ENCODE data around the gene PRDX5.
A peak's percentile ranks its signal among the peaks of the same experiment; 100 is the strongest.

Gene PRDX5

DNA sequence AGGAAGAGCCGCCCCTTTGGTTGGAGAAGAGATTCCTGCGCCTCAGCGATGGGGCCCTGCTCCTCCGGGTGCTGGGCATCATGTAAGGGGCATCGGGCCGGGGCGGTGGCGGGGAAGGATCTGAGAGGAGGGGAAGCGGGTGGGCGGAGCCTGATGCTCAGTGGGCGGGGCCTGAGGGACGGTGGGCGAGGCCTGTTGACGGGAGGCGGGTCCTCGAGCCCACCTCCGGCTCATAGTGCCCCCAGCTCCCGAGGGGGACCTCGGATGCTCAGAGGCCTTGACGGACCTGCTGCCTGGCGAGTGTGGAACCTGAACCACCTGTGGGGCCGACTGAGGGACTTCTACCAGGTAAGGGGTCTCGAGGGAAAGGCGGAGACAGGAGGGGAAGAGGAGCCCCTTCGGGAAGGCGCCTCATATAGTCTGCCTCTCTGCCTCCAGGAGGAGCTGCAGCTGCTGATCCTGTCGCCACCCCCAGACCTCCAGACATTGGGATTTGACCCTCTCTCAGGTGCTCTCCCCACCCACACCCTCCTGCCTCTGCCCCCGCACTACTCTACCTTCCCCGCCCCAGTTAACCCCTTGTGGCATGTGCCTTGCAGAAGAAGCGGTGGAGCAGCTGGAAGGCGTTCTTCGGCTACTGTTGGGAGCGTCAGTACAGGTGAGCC, 22.9 kb downstream of the PRDX5 start:
- H3K4me3 ChIP-seq (replicated peaks; ENCODE audit: low read depth, low read length) = no peak overlapping the region
- TF ChIP-seq, protein P1, sequence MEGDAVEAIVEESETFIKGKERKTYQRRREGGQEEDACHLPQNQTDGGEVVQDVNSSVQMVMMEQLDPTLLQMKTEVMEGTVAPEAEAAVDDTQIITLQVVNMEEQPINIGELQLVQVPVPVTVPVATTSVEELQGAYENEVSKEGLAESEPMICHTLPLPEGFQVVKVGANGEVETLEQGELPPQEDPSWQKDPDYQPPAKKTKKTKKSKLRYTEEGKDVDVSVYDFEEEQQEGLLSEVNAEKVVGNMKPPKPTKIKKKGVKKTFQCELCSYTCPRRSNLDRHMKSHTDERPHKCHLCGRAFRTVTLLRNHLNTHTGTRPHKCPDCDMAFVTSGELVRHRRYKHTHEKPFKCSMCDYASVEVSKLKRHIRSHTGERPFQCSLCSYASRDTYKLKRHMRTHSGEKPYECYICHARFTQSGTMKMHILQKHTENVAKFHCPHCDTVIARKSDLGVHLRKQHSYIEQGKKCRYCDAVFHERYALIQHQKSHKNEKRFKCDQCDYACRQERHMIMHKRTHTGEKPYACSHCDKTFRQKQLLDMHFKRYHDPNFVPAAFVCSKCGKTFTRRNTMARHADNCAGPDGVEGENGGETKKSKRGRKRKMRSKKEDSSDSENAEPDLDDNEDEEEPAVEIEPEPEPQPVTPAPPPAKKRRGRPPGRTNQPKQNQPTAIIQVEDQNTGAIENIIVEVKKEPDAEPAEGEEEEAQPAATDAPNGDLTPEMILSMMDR (IDR thresholded peaks at IDR 0.05; ENCODE audit: low read length, missing control alignments) = no peak
- no peak for DNase-seq (ENCODE audit: low read depth)

DNA sequence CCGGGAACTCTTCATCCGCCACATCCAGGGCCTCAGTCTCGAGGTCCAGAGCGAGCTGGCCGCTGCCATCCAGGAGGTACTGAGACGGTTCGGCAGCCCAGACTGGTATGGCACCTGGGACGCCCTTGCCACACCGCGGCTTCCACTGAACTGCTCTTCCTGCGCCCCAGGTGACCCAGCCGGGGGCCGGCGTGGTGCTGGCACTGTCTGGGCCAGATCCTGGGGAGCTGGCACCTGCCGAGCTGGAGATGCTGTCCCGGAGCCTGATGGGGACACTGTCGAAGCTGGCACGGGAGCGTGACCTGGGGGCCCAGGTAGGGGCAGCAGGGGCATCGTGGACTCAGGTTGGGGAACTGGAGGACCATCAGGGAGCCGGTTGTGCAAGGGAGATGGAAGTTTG, 23.5 kb downstream of the PRDX5 start:
- no peak for DNase-seq (ENCODE audit: low read depth)
- H3K4me3 ChIP-seq (replicated peaks; ENCODE audit: low read depth, low read length) = no peak overlapping the region
- TF ChIP-seq, protein P1 (IDR thresholded peaks at IDR 0.05; ENCODE audit: low read length, missing control alignments) = no peak

DNA sequence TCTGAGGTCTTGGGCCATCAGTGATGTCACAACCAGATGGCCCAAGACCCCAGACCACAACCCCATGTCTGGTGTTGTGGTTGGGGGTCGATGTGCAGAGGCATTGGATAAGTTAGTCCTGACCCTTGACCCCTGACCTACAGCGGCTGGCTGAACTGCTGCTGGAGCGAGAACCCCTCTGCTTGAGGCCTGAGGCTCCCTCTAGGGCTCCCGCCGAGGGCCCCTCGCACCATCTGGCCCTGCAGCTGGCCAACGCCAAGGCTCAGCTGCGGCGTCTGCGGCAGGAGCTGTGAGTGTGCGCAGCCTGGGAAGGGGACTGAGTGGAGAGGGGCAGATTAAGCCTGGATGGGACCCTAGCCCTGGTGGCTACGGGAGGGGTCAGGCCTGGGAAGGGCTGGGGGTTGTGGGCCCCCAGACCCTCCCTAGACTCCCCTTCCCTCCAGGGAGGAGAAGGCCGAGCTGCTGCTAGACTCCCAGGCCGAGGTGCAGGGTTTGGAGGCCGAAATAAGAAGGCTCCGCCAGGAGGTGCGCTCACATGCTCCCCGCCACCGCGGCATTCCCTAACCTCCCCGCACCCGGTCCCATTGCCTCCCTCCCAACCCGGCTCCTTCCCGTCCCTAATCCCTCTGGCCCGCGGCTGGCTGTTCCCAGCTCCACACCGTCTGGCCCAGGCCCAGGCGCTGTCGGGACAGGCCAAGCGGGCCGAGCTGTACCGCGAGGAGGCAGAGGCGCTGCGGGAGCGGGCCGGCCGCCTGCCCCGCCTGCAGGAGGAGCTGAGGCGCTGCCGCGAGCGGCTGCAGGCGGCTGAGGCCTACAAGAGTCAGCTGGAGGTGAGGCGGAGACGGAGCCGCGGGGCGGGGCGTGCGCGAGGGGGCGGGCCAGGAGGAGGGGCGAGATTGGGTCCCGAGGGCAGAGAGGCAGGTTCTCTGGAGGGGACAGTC, 24.2 kb downstream of the PRDX5 start:
- peak overlapping the region; percentile 37 for H3K4me3 ChIP-seq (replicated peaks; ENCODE audit: low read depth, low read length)
- TF ChIP-seq, protein P1 (IDR thresholded peaks at IDR 0.05; ENCODE audit: low read length, missing control alignments) = no peak
- peak; percentile 87 for DNase-seq (ENCODE audit: low read depth)

DNA sequence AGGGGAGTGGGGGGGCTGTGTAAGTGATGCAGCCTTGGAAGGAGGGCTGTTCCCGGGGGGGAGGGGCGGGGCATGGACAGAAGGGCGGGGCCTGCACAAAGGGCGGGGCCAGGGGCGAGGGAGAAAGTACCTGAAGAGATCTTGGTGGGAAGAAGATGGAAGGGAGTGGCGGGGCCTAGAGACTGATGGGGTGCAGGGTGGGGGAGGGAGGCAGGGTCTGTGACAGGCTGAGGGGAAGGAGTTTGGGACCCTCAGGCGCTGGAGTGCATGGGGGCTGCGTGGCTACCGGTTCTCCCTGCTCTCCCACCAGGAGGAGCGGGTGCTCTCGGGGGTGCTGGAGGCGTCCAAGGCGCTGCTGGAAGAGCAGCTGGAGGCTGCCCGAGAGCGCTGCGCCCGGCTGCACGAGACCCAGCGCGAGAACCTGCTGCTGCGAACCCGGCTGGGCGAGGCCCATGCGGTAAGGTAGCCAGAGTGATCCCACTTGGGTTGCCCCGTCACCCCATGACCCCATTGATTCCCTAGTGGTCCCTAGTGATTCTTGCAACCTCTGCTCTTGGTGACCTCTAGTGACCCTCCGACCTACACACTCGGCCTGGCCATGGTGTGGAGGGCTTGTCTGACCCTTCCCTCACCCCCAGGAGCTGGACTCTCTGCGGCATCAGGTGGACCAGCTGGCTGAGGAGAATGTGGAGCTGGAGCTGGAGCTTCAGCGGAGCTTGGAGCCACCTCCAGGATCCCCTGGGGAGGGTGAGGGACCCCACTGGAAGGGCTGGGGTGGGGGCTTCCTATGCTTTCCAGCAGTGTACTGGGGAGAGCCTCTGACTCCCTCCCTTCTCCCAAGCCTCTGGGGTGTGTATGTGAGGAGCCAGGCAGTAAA, 25.2 kb downstream of the PRDX5 start:
- TF ChIP-seq, protein P1 (IDR thresholded peaks at IDR 0.05; ENCODE audit: low read length, missing control alignments) = no peak
- peak overlapping the region; percentile 27 for H3K4me3 ChIP-seq (replicated peaks; ENCODE audit: low read depth, low read length)

DNA sequence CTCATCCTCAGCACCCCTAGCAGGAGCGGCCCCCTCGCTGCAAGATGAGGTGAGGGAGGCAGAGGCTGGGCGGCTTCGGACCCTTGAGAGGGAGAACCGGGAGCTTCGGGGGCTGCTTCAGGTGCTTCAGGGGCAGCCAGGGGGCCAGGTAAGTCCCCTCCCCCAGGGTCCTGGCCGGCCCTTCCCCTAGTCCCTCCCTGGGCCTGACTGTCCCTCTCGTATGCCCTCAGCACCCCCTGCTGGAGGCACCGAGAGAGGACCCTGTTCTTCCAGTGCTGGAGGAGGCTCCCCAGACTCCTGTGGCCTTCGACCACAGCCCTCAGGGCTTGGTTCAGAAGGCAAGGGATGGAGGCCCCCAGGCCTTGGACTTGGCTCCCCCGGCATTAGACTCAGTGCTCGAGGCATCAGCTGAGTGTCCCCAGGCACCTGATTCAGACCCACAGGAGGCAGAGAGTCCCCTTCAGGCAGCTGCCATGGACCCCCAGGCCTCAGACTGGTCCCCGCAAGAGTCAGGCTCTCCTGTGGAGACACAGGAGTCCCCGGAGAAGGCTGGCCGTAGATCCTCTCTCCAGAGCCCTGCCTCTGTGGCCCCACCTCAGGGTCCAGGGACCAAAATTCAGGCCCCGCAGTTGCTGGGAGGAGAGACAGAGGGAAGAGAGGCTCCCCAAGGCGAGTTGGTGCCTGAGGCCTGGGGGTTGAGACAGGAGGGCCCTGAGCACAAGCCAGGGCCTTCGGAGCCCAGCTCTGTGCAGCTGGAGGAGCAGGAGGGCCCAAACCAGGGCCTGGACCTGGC, 26.0 kb downstream of the PRDX5 start:
- no peak overlapping the region for H3K4me3 ChIP-seq (replicated peaks; ENCODE audit: low read depth, low read length)
- no peak for DNase-seq (ENCODE audit: low read depth)
- TF ChIP-seq, protein P1 (IDR thresholded peaks at IDR 0.05; ENCODE audit: low read length, missing control alignments) = peak; percentile 23

More for the DNA sequence above, 25.2 kb downstream of the PRDX5 start:
- DNase-seq (ENCODE audit: low read depth) = no peak

DNA sequence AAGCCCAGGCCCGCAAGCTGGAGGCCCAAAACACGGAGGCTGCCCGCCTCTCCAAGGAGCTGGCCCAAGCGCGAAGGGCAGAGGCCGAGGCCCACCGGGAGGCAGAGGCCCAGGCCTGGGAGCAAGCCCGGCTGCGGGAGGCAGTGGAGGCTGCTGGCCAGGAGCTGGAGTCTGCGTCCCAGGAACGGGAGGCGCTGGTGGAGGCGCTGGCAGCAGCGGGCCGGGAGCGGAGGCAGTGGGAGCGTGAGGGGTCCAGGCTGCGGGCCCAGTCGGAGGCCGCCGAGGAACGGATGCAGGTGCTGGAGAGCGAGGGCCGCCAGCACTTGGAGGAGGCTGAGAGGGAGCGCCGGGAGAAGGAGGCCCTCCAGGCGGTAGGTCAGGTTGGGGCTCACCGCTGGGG, 26.9 kb downstream of the PRDX5 start:
- TF ChIP-seq, protein P1 (IDR thresholded peaks at IDR 0.05; ENCODE audit: low read length, missing control alignments) = no peak
- no peak for DNase-seq (ENCODE audit: low read depth)
- no peak overlapping the region for H3K4me3 ChIP-seq (replicated peaks; ENCODE audit: low read depth, low read length)

All from fibroblast of pulmonary artery (primary cell).